GM21381 (cell line): Measurements from ENCODE around the gene GLYATL2.

ENCODE experiments used
- ATAC-seq: cut with Tn5 transposase; IDR thresholded peaks from one replicate; pipeline ENCODE4 v1.9.1; 2021; ENCODE audit warnings: mild to moderate bottlenecking, moderate library complexity; ENCODE audit not compliant: unreplicated experiment

GLYATL2 gene

DNA sequence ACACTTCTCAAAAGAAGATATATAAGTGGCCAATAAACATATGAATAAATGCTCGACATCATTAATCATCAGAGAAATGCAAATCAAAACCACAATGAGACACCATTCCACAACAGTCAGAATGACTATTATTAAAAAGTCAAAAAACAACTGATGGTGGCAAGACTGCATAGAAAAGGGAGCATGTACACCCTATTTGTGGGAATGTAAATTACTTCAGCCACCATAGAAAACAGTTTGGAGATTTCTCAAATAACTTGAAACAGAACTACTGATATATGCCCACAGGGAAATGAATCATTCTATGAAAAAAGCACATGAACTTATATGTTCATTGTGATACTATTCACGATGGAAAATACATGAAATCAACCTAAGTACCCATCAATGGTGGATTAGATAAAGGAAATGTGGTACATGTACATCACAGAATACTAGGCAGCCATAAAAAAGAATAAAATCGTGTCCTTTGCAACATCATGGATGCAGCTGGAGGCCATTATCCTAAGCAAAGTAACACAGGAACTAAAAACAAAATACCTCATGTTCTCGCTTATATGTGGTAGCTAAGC is 42.4 kb downstream of the GLYATL2 start:
- ATAC-seq, result no peak

DNA sequence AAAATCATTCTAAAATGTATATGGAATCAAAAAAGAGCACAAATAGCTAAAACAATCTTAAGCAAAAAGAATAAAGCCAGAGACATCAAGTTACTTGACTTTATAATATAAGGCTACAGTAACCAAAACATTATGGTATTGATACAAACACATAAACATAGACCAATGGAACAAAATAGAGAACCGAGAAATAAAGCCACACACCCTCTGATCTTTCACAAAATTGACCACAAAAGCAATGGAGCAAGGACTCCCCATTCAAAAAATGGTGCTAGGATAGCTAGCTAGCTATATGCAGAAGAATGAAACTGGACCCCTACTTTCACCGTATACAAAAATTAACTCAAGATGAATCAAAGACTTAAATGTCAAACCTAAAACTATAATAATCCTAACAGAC is 43.2 kb downstream of the GLYATL2 start:
- no peak for ATAC-seq

DNA sequence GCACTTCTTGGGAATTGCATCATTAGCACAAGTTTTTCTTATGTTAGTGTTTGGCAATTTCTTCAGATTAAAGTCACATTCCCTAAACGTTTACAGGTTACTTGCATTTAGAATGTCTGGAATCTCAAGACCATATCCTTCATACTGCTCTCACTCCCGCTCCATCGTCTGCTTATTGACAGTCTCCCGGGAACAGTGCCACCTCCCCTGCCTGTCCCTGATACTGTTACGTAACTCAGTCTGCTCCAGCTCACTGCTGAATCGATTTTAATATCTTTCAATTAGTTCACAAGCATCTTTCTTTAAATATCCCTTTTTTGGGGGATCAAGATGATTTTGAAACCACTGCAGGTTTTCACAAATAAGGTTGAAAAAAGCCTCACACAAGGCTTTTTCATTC is 48.2 kb downstream of the GLYATL2 start:
- ATAC-seq, result no peak

DNA sequence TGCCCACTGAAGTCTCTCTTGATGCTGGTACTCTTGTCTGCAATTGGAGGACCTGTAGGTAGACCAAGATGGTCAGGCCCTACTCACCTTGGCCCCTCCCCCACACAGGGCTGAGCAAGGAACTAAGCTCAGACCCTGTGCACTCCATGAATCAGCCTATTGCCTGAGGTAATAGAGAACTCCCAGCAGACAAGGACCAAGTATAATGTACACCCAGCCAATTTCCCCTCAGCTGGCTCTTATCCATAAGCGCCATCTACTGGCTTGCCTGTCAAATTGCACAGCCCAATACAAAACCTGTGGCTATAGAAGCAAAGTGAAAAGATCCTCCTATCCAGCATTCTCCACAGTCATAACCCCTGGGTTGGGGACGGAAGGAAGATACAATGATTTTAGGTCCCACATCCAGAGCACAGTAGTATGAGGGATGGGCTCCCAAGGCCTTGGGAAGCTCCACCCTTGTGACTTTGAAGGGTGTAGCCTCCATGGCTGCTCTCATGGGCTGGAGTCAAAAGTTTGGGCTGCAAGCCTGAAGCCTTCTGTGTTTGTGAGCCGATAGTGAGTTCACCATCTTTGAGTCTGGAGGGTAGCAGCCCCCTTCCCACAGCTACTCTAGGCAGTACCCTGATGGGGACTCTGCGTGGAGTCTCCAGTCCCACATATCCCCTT is 56.0 kb downstream of the GLYATL2 start:
- ATAC-seq, result peak; percentile 89

DNA sequence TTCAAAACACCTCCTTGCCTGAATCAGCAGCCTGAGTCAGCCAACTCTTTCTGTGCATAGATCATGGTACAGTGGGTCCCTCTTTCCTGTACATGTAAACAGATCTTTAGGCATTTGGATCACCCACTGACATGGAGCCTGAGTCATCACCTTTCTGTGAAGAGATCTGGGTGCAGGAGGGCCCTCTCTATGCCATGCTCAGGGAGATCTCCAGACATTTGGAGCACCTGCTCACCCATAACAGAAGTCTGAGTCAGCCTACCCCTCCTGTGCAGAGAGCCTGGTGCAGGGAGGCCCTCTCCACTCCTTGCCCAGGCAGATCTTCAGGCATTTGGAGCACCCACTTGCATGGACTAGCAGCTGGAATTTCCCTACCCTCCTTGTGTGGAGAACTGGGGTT is 56.6 kb downstream of the GLYATL2 start:
- ATAC-seq, result peak; percentile 16

DNA sequence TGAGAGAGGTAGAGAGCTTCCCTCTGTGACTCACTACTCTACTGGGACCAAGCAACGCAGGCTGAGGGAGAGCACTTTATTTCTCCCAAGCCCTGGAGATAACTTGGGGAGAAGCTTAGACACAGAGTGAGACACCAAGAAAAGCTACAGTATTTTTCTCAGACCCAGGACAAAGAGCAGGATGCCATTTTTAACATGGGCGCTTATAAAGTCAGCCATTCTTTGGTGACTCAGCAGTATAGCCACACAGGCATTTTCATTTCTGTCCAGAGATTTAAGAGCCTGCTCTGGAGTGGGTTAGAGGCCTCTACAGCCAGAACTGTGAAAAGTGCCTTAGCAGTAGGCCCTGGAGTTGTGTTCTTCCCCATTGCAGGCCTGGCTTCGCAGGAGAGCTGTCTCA is 57.8 kb downstream of the GLYATL2 start:
- no peak for ATAC-seq

DNA sequence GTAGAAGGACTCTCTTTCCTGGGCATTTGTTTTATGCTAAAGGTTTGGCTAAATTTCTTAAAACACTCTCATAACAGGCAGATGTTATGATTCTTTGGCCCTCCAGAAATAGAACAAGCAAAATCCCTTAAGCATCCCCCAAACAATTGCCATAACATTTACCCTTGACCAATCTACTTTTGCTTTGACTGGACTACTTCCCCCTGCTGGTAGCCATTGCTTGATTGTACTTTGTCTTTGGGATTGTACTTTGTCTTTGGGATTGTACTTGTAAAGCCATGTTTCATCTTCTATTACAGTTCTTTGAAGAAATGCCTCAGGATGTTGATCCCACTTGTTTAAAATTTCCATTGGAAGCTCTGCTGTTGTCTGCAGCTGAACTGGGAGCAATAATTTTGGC is 59.5 kb downstream of the GLYATL2 start:
- ATAC-seq, result no peak
